C4-2B (cell line): ENCODE measurements around the gene LEFTY1.

Source experiments
- H3K27ac ChIP-seq: fragments of 450-650 bp; 2 replicates; pipeline ENCODE4 v1.5.1; 2017
- CTCF ChIP-seq: fragments of 450-650 bp; conservative IDR thresholded peaks from 2 replicates; pipeline ENCODE4 v1.5.1; 2017; ENCODE audit warnings: mild to moderate bottlenecking
- ZFX ChIP-seq: fragments of 450-650 bp; IDR thresholded peaks from 2 replicates; pipeline ENCODE4 v1.6.1; 2017

The LEFTY1 gene

GRCh38 chr1:225928186-225929175, 39.5 kb upstream of the LEFTY1 start:
- TF ChIP-seq ZFX (no peak), CTCF (no peak)
- H3K27ac ChIP-seq, result no peak overlapping the region

GRCh38 chr1:225926551-225927113, 37.7 kb upstream of the LEFTY1 start:
- no peak for TF ChIP-seq ZFX
- TF ChIP-seq CTCF, result no peak
- no peak overlapping the region for H3K27ac ChIP-seq

- no peak for TF ChIP-seq CTCF
- peak; percentile 81; the same call in 1 of the 2 replicates for TF ChIP-seq ZFX
- H3K27ac ChIP-seq, result peak within 1 kb of the TSS; percentile 98
Observed at GRCh38 chr1:225923692-225924555, 35.0 kb upstream of the LEFTY1 start, which contains the start of gene PYCR2. TSS of gene PYCR2 (minus strand) at chr1:225924250. CDS start at chr1:225924110, 140 bp downstream.

- peak overlapping the region; percentile 98 for H3K27ac ChIP-seq
- TF ChIP-seq CTCF (no peak), ZFX (no peak)
Observed at GRCh38 chr1:225923381-225923691, 34.4 kb upstream of the LEFTY1 start.

- H3K27ac ChIP-seq, result peak overlapping the region; percentile 98
- TF ChIP-seq ZFX, result no peak
- TF ChIP-seq CTCF, result no peak
Observed at GRCh38 chr1:225921734-225922709, 33.1 kb upstream of the LEFTY1 start.

- TF ChIP-seq CTCF, result no peak
- peak overlapping the region; percentile 4; the same call in 1 of the 2 replicates for H3K27ac ChIP-seq
Observed at GRCh38 chr1:225919906-225920305, 31.0 kb upstream of the LEFTY1 start.
